ENCODE results near the gene HOGA1.

HOGA1 gene

GRCh38 chr10:97584060-97584797 is at the start of gene HOGA1:
Gene HOGA1, plus strand, starts transcription at chr10:97584389. Its CDS starts 315 bp downstream, at chr10:97584704.
- DNase-seq (ENCODE audit: low read depth in 3 of 3) = no peak

DNA sequence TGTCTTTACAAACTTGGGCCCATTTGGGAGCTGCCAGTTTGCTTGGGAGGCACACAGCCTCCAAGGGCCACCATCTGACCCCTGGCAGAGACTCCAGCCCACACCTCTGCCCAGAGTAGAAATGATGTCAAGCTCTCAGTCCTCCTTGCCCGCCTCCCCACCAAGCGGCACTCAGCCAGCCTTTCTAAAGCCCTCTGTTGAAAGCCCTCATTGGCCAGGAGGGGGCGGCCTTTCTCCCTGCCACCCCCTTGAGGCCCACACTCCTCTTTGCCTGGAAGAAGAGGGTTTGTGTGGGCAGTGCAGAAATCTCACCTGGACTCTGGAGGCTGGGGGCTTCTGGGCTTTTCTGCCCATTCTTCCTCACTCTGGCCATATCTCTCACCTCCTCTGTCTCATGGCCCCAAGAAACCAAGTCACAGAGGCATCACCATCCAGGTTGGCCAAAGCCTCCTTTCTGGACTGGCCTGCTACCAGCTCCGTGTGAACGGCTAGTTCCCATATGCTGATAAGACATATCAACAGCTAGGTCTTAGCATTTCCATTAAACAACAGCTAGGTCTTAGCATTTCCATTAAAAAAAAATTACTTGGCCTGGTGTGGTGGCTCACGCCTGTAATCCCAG is 49.3 kb upstream of the HOGA1 start:
- peak in 2 of 3 experiments; percentile 27 to 42 for DNase-seq (ENCODE audit: low read depth in 3 of 3)

GRCh38 chr10:97537186-97537869 is 46.9 kb upstream of the HOGA1 start:
- no peak for DNase-seq (ENCODE audit: low read depth in 3 of 3)

DNA sequence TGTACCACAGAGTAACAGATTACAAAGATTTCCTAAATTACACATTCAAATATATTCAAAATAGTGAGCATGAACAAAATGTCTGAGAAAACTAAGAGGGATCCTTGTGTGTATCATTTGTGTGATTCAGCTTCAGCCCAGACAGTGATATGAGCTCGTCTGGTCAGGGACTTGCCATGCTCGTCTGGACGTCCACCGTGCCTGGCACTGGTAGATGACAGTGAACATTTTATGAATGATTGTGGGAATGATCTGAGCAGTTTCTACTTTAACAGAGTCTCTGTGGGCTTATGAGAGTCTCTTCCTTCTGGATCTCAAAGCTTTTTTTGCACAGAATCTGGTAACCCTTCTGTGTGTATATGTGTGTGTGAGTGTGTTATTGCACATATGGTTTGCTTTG is 45.8 kb upstream of the HOGA1 start:
- no peak for DNase-seq (ENCODE audit: low read depth in 3 of 3)

GRCh38 chr10:97538839-97539238 is 45.4 kb upstream of the HOGA1 start:
- DNase-seq (ENCODE audit: low read depth in 3 of 3) = no peak

GRCh38 chr10:97539523-97540200 is 44.5 kb upstream of the HOGA1 start:
- no peak for DNase-seq (ENCODE audit: low read depth in 3 of 3)

DNA sequence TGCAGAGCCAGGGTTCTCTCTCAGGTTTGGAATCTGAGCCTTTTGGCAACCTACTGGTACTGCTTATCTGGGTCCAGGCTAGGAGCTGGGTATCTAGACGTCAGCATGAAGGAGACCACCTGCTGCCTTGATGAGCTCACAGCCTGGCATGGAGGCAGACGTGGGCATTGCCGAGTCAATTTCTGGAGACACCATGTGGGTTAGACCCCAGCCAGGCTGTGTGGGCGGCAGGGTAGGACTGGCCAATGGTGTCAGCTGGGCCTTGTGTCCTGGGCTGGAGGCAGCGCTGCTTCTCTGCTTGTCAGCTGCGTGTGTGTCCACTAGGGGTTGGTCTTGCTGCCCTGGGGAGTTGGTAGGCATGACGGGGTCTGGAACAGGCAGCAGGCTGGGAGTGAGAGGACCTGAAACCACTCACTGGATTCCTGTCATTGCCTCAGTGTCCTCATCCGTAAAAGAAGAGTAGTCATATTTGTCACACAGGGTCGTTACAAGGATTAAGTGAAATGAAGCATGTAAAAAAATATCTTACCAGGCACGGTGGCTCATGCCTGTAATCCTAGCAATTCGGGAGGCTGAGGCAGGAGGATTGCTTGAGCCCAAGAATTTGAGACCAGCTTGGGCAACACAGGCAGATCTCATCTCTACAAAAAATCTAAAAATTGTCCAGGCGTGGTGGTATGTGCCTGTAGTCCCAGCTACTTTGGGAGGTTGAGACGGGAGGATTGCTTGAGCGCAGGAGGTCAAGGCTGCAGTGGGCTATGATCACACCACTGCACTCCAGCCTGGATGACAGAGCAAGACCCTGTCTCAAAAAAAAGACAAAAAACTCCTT is 43.3 kb upstream of the HOGA1 start:
- no peak for DNase-seq (ENCODE audit: low read depth in 3 of 3)

DNA sequence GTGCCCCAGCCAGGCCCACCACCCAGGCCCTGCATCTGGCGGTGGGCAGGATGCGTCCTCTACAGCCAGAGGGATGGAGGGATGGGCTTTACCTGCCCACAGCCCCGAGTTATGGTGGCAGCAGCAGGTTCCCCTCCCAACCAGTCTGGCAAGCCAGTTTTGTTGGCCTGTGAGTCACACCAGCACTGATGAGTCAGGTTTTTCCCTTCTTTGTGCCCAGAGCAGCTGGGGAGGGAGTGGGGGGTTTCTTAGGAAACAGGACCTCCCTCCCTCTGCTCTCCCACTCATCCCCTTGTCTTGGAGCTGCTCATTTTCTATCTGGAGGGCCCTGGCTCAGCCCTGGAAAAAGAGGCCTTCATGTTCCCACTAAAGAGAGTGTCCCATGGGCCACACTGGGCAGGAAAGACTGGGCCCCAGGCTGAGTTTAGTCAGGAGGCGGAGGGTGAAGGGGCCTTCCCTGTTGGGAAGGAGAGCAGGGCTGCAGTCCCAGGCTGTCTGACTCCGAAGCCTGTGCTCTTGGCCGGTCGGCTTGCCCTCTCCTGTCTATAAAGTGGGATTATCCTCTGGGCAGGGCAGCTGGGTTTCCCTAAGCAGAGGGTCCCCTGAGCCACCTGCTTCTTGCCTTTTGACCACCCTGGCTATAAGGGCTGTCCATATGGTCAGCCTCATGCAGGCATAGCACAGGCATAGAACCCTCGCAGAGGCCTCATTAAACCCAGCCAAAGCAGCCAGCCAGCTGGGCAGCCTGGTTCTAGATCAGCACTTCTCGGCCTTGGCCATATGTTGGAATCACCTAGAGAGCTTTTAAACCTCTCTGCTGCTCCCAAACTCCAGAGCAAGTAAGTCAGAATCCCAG is 41.8 kb upstream of the HOGA1 start:
- DNase-seq (ENCODE audit: low read depth in 3 of 3) = peak; percentile 18 to 55 (median 22)

DNA sequence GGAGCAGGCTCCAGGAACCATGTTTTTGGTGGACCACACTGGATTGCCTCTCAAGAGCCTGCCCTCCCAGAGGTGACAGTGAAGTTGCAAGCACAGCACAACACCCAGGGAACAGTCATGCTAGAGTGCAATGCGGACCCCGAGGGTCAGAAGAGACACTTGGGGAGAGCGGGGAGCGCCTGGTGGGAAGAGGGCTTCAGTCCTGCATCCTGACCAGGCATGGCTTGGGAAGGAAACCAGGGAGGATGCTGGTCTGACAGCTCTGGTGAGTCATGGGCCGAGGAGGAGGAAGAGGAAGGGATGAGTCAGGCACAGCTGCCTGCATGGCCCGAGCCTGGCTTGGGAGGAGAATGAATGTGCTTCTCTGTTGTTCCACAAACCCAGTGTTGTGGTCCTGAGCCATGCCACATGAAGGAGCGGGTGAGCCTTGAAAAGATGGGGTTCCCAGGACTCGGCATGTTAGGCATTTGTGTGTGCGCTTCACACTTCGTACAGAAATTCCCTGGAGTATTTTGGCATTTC is 41.1 kb upstream of the HOGA1 start:
- DNase-seq (ENCODE audit: low read depth in 3 of 3) = peak; percentile 41 to 66 (median 42)

- DNase-seq (ENCODE audit: low read depth in 3 of 3) = no peak
Observed at GRCh38 chr10:97546456-97547270, 37.5 kb upstream of the HOGA1 start.

GRCh38 chr10:97547271-97547600 is 37.0 kb upstream of the HOGA1 start:
- no peak for DNase-seq (ENCODE audit: low read depth in 3 of 3)

DNA sequence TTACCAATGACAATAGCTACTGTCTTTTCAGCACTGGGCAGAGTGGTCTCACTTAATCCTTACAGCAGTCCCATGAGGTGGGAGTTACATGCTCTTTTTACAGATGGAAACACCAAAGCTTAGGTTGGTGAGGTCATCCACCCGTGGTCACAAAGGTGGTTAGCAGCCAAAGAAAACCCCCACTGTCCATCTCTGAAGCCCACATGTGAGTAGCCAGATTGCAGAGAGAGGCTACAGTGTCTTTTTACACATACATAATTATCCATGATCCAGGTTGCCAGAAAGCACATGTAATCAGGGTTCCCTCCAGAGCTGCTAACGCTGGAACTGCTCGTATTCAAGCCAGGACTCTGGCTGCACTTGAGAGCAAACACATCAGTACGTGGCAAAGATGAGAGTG is 36.2 kb upstream of the HOGA1 start:
- DNase-seq (ENCODE audit: low read depth in 3 of 3) = no peak

GRCh38 chr10:97548828-97549455 is 35.2 kb upstream of the HOGA1 start:
- DNase-seq (ENCODE audit: low read depth in 3 of 3) = no peak

- DNase-seq (ENCODE audit: low read depth in 3 of 3) = no peak
Observed at GRCh38 chr10:97549587-97550322, 34.4 kb upstream of the HOGA1 start.

DNA sequence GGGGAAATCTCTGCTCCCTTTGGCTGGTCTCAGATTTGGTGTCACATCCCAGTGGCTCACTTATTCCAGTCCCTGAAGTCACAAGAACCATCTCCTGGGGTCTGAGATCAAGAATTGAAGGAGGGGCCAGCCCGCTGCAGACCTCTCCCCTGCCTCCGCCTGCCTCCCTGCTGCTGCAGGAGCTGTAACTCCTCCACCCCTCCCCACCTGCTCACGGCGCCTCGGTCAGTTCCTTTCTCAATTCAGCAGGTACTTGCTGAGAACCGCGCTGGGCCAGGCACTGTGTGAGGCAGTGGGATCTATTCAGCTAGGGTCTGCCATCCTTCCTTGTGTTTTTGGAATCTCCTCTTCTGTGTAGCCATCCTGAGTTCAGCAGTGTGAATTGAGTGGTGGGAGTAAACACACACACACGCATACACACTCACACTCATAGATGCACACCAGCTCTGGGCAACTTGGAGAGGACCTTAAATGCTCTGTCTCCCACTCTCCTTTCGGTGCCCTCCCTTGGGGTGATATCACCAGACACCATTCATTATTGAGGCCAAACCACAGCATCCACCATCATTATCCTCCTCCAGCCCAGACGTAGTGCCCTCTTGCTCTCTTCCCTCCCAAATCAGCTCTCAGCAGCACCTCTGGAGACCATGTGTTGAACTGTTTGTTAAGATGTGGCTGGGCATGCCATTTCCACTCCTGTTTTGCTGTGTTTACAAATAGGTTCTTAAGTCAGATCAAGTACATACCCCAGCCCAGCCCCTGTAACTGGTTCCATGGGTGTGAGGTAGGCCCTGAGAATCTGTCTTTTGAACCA is 33.6 kb upstream of the HOGA1 start:
- no peak for DNase-seq (ENCODE audit: low read depth in 3 of 3)

- DNase-seq (ENCODE audit: low read depth in 3 of 3) = no peak
Observed at GRCh38 chr10:97551271-97551670, 32.9 kb upstream of the HOGA1 start.

DNA sequence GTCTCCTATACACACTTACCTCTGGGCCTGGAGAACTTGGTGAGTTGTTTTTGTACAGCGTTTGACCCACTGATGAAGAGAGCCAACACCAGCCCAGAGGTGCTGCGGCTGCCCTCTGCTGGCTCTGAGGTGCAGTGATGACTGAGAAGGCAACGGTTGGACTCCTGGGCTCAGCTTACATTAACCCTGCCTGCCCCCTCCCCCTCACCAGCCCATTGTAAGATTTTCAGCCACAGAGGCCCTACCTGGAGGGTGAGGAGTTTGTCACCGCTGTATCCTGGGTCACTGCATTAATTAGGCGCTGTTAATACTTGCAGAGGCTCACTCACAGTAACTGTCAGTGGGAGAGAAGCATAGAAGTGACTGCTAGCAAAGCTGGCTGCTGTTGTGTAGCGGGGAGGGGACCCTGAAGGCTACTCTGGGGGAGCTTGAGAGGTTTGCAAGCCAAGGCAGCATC is 30.6 kb upstream of the HOGA1 start:
- DNase-seq (ENCODE audit: low read depth in 3 of 3) = peak; percentile 38 to 62 (median 46)
